Measurements from ENCODE around the gene CXXC1.
"Not testable (repeated sequence)": the region's sequence is repeated elsewhere in the genome, so short reads cannot be mapped to it uniquely, and the experiment has no call there.

The CXXC1 gene

DNA sequence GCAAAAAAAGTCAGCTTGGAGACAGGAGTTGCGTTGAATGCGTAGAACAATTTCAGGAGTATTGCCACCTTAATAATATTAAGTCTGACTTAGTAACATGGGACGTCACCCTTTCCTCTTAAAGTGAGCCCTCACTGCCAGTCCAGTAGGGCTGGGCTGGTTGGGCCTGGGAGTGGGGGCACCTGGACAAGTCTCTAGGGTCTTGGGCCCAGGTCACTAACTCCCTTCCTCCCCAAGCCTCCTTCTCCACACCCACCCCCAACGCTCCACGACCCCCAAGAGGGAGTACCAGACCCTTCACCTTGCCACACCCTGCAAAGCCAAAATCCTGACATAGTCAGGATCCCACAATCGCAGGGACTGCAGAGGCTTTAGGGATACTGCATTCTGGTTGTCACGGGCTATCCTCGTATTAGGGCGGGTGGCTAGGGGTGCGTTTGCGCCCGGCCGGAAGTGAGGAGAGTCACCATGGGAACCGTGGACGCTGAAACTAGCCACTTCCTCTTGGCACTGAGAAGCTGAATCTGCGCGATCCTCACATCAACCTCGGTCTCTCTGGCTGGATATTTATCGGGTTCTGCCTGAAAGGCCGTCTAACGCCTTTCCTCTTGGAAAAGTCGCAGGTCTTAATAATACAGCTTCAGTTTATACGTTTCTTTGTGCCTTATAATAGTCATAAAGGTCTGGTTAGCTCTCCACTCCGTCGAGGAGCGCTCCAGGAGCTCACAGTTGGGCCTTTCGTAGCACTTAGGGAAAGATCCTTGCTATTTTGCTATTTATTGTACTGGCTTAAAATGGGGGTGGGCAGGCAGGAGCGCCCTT lies 10.3 kb upstream of the CXXC1 start:
- peak; percentile 24 for DNase-seq

- no peak for DNase-seq
Observed at GRCh38 chr18:50293039-50293438, 5.5 kb upstream of the CXXC1 start.

- no peak for DNase-seq
Observed at GRCh38 chr18:50289108-50289443, 1.6 kb upstream of the CXXC1 start.

- not testable (repeated sequence) for DNase-seq
Observed at GRCh38 chr18:50288348-50289107, 1.0 kb upstream of the CXXC1 start.

GRCh38 chr18:50287028-50287440 lies 458 bp downstream of the CXXC1 start:
- no peak for DNase-seq

DNA sequence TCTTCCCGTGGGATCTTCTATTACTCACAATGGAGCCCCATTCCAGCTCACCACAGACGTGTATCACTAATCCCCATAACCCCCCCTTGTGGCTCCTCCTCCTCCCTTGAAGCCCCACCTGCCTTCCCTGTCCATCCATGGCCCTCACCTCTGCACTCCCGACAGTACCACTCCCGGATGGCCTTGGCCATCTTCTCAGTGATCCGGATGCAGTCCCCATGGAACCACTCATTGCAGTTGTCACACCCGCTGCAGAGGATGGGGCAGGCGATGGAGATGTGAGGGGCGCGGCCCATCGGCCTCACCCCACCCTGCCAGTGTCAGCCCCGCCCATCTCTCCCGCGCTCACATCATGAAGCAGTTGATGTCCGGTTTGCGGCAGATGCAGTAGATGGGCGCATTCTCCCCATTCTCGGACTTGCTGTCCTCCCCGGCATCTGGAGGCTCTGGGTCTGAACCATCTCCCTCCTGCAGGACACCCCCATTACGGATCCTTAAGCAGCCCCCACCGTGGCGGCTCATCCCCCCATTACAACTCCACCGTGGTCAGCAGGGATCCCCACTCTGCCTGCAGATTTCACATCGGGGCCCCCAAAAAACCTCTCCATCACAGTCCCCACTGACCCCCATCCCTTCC lies 983 bp downstream of the CXXC1 start:
- DNase-seq = no peak

DNA sequence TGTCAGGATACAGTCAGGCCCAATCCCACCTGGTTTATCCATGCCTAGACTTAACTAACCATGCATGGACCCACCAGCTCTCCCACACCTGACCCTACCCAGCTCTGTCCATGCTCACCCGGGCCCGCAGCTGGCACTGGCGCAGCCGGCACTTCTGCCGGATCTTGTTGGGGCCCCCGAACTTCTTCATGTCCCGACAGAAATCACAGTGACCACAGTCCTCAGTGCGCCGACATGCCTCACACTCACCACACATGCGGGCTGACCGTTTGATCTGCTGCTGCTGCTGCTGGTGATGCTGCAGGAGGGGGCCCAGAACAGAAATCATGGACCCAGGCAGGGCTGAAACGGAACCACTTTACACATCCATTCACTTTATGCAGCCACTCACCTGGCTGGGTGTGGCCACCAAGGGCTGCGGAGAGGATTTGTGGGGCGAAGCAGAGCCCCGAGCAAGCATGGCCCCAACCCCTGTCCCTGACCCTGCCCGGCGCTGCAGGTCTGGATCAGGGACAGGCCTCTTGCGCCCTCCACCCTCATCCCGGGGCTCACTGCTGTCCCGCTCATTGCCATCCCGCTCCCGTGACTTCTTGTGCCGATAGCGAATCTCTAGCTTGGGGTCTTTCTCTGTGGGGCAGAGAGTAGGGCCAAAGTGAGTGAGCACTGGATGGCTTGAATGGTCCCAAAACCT lies 1.7 kb downstream of the CXXC1 start:
- no peak for DNase-seq

- DNase-seq = no peak
Observed at GRCh38 chr18:50285071-50285470, 2.4 kb downstream of the CXXC1 start.

GRCh38 chr18:50284255-50284885 lies 3.1 kb downstream of the CXXC1 start:
- DNase-seq = no peak

GRCh38 chr18:50283469-50284209 lies 3.9 kb downstream of the CXXC1 start:
- no peak for DNase-seq

DNA sequence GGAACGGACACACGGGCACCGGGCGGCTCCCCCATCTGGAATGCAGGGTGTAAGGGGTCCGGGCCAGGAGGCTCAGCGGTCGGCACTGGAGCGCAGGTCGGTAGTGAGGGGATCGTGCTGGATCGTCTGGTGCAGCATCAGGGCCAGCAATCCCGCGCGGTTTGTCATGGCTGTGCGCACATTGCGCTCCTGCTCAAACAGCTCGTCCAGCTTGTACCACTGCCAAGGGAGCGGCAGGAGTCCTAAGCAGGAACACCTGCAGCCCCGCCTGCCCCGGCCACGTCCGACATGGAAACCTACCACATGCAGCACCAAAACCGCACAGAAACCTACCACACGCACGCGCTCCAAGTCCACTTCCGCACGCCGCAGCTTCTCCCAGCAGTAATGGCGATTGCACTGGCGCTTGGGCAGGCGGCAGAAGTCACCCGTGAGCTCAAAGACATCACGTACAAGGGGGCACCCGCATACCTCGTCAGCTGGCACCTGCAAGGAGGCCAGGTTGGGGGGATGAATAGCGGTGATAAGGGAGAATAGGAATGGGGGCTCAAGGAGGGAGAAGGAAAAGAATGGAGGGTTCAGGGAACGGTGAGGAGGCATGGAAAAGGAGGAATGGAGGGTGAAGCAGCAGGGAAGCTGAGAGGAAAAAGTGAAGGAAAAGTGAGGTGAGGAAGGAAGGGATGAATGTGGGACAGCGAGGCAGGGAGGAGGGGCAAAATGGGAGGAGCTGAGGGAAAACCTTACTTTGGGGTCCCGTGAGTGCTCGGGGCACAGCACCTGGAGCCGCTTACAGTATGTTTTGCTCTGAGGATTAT lies 4.8 kb downstream of the CXXC1 start:
- no peak for DNase-seq

GRCh38 chr18:50281972-50282520 lies 5.4 kb downstream of the CXXC1 start:
- DNase-seq = no peak

DNA sequence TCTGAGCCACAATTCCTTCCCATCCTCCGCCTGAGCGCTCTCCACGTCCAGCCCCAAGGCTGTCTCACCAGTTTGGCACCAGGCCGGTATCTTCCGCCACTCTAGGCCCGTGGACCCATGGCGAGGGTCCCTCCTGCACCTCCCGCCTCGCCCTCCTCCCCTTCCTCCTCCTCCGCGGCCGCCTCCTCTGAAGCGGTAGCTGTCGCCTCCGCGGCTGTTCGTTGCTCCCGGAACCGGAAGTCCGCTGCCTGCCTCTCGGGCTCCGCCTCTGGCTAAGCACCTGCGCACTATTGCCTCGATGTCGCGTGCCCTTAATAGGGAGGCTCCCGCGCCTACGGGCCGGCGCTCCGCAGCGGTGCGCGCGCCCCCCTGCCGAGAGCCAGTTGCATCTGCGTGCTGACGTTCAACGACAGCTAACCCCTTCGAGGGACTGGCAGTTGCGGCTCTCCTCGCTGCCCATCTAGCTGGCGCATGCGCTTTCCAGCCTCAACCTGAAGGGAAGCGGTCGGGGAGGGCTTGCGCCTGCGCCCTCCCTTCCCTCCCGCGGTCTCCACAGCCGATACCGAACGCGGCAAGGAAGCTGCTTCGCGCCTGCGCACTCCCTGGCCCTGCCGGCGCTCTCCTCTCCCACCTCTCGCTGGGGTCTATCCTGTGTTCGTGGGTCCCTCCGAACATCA lies 6.1 kb downstream of the CXXC1 start, which contains the start of gene MBD1:
MBD1 (minus strand) TSS at position 229 of the 677 bp plus-strand sequence. CDS start 1,531 bp downstream, outside the sequence.
- peak; percentile 90 for DNase-seq

DNA sequence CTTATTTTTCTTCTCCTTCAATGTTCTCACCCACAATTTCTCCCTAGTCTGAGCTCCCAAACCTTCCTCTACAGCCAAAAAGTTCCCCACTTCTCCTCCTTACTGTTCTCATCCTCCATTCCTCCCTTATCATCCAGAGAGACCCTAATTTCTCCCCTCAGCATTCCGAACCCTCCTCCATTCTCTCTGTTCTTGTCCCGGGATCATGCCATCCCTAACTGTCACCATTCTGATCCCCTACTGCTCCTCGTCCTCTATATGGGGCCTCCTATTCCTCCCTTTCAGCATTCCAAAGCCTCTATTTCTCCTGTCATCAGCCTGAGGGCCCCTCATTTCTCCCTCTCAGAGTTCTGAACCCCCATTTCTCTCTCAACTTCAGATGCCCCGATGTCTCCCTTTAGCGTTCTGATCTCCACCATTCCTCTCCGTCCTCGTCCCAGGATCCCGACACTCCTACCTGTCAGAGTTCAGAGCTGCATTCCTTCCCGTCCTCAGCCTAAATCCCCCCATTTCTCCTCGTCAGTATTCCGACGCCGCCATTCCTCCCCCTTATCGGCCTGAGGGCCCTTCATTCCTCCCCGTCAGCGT lies 6.7 kb downstream of the CXXC1 start:
- no peak for DNase-seq

DNA sequence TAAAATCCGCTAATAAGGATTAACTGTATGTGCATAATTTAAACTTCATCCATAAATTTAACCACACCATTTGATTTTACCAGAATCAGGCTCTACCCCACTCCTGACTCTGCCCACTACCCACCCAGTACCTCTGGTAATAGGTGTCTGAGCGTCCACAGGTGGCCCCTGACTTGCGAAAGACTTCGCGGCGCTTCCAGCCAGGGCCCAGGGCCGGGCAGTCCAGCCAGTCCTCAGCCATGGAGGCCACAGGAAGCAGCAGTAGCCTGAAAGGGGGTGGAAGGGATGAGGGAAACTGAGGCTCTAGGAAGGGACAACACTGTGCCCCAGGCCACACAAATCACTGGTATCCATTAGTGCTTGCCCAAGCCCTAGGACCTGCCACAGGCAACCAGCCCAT lies 7.7 kb downstream of the CXXC1 start:
- no peak for DNase-seq

DNA sequence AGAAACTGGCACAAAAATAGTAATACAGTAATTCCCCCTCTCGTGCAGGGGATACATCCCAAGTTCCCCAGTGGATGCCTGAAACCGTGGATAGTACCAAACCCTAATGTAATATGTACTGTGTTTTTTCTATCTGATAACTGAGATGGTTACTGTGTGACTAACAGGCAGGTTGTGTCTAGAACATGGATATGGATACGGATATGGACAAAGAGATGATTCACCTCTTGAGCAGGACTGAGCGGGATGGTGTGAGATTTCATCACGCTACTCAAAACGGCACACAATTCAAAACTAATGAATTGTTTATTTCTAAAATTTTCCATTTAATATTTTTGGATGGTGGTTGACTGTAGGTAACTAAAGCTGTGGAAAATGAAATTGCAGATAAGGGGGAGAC lies 9.6 kb downstream of the CXXC1 start:
- no peak for DNase-seq

DNA sequence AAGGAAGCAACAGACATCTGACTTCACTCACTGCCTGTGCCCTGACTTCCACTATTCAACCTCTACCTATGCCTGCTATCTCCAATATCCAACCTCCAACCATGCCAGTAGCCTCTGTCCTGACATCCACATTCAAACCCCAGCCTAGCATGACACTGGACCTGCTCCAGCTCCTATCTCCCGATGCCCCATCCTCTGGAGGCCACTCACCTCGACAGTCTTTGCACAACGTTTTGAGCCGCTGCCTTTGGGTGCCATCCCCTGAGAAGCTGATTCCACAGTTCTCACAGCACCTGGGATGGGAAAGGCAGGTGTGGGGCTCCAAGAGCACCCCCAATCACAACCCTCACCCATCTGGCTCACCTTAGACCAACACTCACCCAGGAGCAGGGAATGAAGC lies 11.0 kb downstream of the CXXC1 start:
- no peak for DNase-seq

- DNase-seq = no peak
Observed at GRCh38 chr18:50275503-50276036, 11.9 kb downstream of the CXXC1 start.

DNA sequence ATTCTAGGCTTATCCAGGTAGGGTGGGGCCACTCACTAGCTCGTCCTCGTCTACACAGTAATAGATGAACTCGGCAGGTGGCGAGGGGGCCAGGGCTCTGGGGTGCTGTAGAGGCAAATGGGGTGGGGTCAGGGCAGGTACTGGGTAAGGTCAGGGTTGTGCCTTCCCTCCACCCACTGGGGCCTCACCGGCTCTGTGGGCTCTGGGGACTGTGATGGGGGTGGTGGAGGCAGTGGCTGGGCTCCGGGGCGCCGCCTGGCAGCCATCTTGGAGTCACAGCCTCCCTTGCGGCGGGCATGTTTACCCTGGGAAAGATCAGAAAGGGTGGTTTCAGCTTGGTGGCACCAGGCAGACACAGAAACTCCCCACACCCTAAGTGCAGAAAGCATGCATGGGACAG lies 12.6 kb downstream of the CXXC1 start:
- DNase-seq = no peak

Measured in NCI-H1417 treated with DMSO at 0.1 percent for 48 hours (cell line).